C4-2B (cell line): ENCODE measurements around the gene CASZ1.

Source experiments
- ZFX ChIP-seq: fragments of 450-650 bp; IDR thresholded peaks from 2 replicates; pipeline ENCODE4 v1.6.1; 2017
- TF ChIP-seq, protein P1 (sequence below): fragments of 450-650 bp; conservative IDR thresholded peaks from 2 replicates; pipeline ENCODE4 v1.5.1; 2017; ENCODE audit warnings: mild to moderate bottlenecking

DNA sequence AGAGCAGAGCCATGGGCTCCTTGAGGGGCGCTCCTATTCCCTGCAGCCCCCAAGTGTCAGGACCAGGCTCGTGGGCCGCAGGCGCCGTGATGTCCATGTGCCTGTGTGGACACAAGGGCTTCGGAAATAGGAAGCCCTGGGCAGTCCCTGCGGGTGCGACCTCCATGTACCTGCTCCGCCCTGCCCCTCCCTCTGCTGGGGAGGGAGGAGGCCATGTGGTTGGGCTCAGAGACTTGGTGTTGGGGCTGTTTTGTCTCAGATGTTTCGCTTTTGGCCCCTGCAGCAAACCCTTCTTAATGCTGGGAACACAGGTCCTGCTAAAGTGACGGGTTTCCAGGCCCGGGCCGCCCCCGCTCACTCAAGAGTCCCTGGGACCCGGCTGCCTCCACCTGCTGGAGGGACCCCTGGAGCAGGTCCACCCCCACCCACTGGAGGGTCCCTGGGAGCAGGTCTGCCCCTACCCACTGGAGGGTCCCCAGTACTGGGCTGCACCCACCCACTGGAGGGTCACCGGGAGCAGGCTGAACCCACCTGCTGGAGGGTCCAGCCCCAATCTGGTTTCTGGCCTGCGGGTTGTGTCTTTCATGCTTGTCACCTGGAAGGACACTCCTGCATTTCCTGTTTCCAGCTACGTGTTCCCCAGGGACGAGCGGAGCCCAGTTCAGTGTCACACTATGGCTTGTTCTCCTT lies 165.2 kb downstream of the CASZ1 start:
- TF ChIP-seq, protein P1, sequence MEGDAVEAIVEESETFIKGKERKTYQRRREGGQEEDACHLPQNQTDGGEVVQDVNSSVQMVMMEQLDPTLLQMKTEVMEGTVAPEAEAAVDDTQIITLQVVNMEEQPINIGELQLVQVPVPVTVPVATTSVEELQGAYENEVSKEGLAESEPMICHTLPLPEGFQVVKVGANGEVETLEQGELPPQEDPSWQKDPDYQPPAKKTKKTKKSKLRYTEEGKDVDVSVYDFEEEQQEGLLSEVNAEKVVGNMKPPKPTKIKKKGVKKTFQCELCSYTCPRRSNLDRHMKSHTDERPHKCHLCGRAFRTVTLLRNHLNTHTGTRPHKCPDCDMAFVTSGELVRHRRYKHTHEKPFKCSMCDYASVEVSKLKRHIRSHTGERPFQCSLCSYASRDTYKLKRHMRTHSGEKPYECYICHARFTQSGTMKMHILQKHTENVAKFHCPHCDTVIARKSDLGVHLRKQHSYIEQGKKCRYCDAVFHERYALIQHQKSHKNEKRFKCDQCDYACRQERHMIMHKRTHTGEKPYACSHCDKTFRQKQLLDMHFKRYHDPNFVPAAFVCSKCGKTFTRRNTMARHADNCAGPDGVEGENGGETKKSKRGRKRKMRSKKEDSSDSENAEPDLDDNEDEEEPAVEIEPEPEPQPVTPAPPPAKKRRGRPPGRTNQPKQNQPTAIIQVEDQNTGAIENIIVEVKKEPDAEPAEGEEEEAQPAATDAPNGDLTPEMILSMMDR, result no peak
- TF ChIP-seq ZFX, result no peak
